Activated CD4-positive, alpha-beta T cell treated with anti-CD3 and anti-CD28 coated beads, Interleukin-10, Interleukin-2, amounts not matched to agents 100 ng/mL and 50 ng/mL, durations not matched to agents 16 hours and 8 hours (primary cell): Measurements from ENCODE around the gene ZNF300.
"Not testable (repeated sequence)": the region's sequence is repeated elsewhere in the genome, so short reads cannot be mapped to it uniquely, and the experiment has no call there.

ENCODE experiments used
- DNase-seq: peaks from one replicate; pipeline ENCODE4 v3.0.0-alpha.2; 2020

The ZNF300 gene

GRCh38 chr5:150904479-150905311, at the start of gene ZNF300:
ZNF300 (minus strand) TSS chr5:150904980; CDS start chr5:150903155, 1,825 bp downstream.
- DNase-seq: peak; percentile 39

- DNase-seq: no peak
Measured at GRCh38 chr5:150948539-150948938, 43.8 kb upstream of the ZNF300 start.

- DNase-seq: no peak
Measured at GRCh38 chr5:150946351-150946905, 41.6 kb upstream of the ZNF300 start.

- no peak for DNase-seq
Measured at GRCh38 chr5:150945947-150946346, 41.2 kb upstream of the ZNF300 start.

GRCh38 chr5:150945486-150945885, 40.7 kb upstream of the ZNF300 start:
- no peak for DNase-seq

- no peak for DNase-seq
Measured at GRCh38 chr5:150931368-150931965, 26.7 kb upstream of the ZNF300 start.

- peak; percentile 1 for DNase-seq
Measured at GRCh38 chr5:150918613-150919012, 13.8 kb upstream of the ZNF300 start.

- no peak for DNase-seq
Measured at GRCh38 chr5:150912312-150912814, 7.6 kb upstream of the ZNF300 start.

- DNase-seq: no peak
Measured at GRCh38 chr5:150905312-150905683, 518 bp upstream of the ZNF300 start.

GRCh38 chr5:150901446-150901845, 3.3 kb downstream of the ZNF300 start:
- no peak for DNase-seq

- no peak for DNase-seq
Measured at GRCh38 chr5:150895431-150896428, 9.1 kb downstream of the ZNF300 start.

GRCh38 chr5:150879358-150879757, 25.4 kb downstream of the ZNF300 start:
- DNase-seq: no peak

- no peak for DNase-seq
Measured at GRCh38 chr5:150862070-150862469, 42.7 kb downstream of the ZNF300 start.

- DNase-seq: no peak
Measured at GRCh38 chr5:150860246-150860821, 44.4 kb downstream of the ZNF300 start.

- DNase-seq: not testable (repeated sequence)
Measured at GRCh38 chr5:150856700-150857099, 48.1 kb downstream of the ZNF300 start.

- no peak for DNase-seq
Measured at GRCh38 chr5:150853561-150853960, 51.2 kb downstream of the ZNF300 start.

GRCh38 chr5:150851039-150851438, 53.7 kb downstream of the ZNF300 start:
- DNase-seq: no peak

- DNase-seq: no peak
Measured at GRCh38 chr5:150848271-150848670, 56.5 kb downstream of the ZNF300 start.

GRCh38 chr5:150847334-150847695, 57.5 kb downstream of the ZNF300 start:
- no peak for DNase-seq

GRCh38 chr5:150846654-150847333, 58.0 kb downstream of the ZNF300 start:
- DNase-seq: peak; percentile 85

- DNase-seq: not testable (repeated sequence)
Measured at GRCh38 chr5:150846308-150846653, 58.5 kb downstream of the ZNF300 start, which contains the start of gene IRGM. IRGM (plus strand) TSS chr5:150846521; CDS start chr5:150848124, 1,603 bp downstream.
